Right renal pelvis (tissue), 4 donors: Measurements from ENCODE around the gene SWSAP1. TPM values are rescaled to one million over a fixed set of nuclear protein-coding genes. Genes with fewer than 3 reads are reported as not detected.
A peak's percentile ranks its signal among the peaks of the same experiment; 100 is the strongest.
"Not testable (repeated sequence)": the region's sequence is repeated elsewhere in the genome, so short reads cannot be mapped to it uniquely, and the experiment has no call there.

Source experiments
- DNase-seq, 4 donors: peaks; one replicate each; pipeline ENCODE4 v3.0.0-alpha.2; 2013; ENCODE audit warnings: low read depth in 4 of 4, low spot score in 3 of 4, missing footprints in 1 of 4
- polyA plus RNA-seq, 4 donors: library from polyadenylated mRNA; unstranded; fragments of 120-200 nt; gene quantifications; one replicate each; pipeline ENCODE4 v1.2.1, GENCODE V29; 2013; ENCODE audit not compliant: insufficient read length in 4 of 4

SWSAP1 gene
- polyA plus RNA-seq, 4 donors, result 2.7 to 4.0 (median 3.0) TPM

DNA sequence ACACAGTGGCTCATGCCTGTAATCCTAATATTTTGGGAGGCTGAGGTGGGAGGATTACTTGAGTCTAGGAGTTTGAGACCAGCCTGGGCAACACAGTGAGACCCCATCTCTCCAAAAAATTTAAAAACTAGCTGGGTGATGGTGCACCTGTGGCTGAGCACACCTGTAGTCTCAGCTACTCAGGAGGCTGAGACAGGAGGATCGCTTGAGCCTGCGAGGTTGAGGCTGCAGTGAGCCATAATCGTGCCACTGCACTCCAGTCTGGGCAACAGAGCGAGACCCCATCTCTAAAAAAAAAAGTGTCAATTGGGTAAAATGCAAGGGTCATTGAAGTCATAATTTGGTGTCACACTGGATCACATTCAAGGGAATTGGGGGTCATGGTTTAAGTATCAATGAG lies 20.4 kb upstream of the SWSAP1 start:
- not testable (repeated sequence) for DNase-seq

DNA sequence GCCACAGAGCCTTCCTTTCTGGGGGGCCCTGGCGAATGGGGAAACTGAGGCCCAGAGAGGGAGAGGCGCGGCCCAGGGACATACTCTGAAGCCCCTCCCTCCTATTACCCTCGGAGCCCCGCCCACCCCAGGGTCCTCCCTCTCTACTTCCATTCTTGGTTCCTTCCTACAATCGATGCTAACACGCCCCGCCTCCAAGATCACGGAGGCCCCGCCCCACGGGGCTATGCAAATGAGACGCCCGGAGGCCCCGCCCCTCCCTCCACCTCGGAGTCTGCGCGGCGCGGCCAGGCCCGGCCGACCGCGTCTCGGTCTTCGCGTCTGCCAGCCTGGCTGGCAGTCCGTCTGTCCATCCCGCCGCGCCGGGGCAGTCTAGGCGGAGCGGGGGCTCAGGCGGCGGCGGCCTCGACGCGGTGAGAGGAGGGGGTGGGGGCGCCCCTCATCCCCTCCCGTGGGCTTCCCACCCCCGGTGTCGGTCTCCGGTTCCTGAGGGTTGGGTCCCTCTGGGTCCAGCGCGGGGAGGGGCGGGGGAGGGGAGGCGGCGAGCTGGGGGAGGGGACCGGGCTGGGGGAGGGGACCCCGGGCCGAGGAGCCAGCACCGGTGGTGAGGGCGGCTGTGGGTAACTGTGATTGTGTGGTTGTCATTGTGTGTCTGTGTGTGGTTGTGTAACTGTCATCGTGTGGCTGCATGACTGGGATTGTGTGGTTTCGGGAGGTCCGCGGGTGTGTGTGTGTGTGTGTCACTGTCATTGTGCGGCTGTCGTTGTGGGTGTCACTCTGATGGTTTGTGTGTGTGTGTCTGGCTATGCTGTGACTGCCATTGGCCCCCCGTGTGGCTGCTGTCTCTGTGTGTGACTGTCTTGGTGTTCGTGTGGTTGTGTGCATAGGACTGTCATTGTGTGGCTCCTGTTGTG lies 19.0 kb upstream of the SWSAP1 start, which contains the start of gene PLPPR2:
Gene PLPPR2 (plus strand): TSS at position 273 of the 914 bp plus-strand sequence. CDS start 2,242 bp downstream, outside the sequence.
- peak in 3 of 4 donors; percentile 69 to 74 (median 73) for DNase-seq

DNA sequence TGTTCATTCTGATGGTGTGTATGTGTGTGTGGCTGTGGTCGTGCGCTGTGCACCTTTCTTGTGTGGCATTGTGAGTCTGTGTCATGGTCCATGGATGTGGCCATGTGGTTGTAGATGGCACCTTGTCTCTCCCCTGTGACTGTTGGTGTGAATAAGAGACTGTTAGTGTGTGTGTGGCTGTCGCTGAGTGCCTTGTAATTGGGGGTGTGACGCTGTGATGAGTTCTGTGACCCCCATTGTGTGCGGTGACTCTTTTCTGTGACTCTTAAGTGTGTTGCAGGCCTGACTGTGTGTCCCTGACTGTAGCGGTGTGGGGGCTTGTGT lies 18.4 kb upstream of the SWSAP1 start:
- no peak for DNase-seq

DNA sequence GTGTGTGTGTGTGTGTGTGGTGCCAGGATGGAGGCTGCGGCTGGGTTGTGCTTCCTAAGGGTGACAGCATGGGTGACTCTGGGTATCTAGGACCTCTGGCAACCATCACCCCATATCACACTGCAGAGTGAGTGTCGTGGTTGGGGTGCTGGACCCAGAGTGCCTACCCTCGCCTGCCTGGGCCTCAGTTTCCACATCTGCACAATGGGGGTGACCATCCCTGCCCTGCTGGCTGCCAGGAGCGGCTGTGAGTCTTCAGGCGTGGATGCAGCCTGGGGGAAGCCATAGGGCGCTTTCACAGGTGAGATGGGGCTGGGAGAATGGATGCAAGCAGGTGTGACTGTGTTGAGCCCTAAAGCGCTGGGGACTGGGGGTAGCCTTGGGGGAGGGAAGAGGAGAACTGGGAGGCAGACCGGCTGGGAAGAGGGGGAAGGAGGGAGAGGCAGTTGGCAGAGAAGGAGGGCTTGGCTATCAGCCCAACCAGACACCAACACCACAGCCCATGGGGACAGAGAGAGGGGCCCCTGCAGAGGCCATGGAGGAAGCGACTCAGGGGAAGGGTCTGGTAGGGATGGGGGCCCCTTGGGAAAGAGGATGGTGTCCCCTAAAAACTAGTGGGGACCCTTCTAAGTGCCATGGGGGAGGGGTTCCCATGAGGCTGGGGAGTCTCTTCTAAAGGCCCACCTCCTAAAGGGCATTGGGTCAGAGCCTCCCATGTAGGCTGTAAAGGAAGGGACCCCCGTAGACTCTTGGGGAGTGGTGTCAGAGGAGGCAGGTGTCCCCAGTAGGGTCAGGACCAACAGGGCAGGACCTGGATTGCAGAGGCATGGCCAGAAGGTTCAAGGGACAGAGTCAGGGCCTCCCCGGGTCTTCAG lies 17.6 kb upstream of the SWSAP1 start:
- no peak for DNase-seq

DNA sequence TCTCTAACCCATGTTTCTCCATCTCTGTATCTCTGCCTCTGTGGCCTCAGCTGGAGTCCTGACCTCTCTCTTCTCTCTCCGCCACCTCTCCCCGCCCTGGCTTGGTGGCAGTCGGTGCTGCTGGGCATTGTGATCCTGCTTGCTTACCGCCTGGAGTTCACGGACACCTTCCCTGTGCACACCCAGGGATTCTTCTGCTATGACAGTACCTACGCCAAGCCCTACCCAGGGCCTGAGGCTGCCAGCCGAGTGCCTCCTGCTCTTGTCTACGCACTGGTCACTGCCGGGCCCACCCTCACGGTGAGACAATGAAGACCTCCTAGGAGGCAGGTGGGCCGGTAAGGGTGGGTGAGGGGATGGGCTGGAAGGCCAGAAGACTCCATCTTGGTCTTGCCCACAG lies 15.0 kb upstream of the SWSAP1 start:
- DNase-seq, result no peak

DNA sequence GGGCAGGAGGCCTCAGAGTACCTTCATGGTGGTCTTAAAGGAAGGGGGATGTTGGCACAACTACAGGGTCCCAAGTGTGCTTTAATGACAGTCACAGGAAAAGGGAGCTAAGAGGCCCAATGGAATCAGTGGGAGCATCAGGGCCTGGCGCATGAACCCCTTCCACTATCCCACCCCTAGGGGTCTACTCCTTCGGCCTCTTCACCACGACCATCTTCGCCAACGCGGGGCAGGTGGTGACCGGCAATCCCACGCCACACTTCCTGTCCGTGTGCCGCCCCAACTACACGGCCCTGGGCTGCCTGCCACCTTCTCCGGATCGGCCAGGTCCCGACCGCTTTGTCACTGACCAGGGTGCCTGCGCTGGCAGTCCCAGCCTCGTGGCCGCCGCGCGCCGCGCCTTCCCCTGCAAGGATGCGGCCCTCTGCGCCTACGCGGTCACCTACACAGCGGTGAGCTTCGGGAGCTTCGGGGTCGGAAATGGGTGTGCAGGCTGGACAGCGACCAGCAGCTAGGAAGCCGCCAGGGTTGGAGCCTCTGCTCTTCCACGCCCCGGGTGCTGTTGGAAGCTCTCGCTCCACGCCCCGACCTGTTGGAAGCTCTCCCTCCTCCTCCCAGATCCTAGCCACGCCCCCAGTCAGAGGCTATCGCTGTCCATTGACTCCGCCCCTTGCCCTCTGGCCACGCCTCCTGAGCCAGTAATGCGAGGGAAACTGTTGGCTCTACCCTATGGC lies 13.3 kb upstream of the SWSAP1 start:
- peak in 1 of 4 donors; percentile 46 for DNase-seq

DNA sequence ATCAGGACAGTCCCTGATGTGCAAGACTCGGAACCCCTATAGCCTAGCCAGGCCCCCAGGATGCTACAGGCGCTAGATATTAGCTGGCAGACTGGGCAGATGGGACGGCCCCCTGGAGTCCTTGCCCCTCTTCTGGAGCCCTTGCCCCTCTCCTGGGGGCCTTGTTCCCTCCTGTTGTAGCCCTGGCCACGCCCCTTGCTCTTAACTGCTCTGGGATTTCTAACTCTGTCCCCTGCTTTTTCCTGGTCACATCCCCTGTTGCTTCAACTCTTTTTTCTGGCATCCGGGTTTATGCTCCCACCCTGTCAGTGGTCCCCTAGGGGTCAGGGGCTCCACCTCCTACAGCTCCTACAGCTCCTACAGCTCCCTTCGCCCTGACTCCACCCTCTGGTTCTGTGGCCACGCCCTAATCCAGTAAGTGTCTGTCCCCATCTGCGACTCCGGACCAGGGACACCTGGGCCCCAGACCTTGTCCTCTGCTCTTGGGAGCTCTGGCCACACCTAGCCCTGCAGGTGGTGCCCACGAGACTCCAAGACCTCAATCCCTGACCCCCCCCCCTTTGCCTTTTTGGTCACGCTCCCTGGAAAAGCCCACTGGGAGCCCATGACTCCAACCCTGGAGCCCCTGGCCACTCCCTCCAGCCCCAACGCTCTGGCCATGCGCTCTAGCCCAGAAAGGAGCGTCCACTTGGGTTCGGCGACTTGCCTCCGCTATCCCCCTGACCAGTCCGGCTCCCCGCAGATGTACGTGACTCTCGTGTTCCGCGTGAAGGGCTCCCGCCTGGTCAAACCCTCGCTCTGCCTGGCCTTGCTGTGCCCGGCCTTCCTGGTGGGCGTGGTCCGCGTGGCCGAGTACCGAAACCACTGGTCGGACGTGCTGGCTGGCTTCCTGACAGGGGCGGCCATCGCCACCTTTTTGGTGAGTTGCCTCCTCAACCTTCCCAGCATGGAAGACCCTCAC lies 12.4 kb upstream of the SWSAP1 start:
- no peak for DNase-seq

DNA sequence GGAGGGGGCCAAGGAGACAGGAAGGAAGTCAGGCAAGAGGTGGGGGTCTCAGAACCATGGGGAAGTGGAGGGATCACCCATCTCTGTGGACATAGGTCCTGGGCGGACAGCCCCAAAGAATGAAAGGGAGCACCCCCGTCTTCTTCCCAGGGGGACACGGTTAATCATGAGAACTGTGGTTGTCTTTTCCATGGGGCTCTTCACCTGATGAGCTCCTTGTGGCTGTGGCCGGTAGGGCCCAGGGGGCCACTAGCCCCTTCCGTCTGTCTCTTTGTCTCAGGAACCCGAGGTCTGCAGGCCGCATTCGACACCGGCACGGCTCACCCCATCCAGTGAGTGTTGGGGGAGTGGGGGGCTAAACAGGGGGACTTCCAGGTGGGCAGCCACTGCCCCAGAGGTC lies 10.6 kb upstream of the SWSAP1 start:
- no peak for DNase-seq

DNA sequence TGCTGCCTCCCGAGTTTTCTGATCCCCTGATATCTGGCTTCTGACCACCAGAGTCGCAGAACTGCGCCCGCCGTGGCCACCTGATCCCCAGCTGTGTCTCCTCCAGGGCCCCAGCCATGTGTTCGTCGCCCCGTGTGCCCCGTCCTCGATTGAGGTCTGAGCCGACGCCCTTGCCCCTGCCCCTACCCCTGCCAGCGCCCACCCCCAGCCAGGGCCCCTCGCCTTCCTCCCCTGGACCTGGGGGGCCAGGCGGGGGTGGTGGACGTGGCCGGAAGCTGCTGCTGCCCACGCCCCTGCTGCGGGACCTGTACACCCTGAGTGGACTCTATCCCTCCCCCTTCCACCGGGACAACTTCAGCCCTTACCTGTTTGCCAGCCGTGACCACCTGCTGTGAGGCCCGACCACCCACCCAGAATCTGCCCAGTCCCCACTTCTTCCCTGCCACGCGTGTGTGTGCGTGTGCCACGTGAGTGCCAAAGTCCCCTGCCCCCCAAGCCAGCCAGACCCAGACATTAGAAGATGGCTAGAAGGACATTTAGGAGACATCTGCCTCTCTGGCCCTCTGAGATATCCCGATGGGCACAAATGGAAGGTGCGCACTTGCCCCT lies 10.1 kb upstream of the SWSAP1 start:
- no peak for DNase-seq

DNA sequence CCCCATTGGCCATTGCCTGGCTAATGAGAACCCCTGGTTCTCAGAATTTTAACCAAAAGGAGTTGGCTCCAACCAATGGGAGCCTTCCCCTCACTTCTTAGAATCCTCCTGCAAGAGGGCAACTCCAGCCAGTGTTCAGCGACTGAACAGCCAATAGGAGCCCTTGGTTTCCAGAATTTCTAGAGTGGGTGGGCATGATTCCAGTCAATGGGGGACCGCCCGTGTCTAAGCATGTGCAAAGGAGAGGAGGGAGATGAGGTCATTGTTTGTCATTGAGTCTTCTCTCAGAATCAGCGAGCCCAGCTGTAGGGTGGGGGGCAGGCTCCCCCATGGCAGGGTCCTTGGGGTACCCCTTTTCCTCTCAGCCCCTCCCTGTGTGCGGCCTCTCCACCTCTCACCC lies 9.5 kb upstream of the SWSAP1 start:
- no peak for DNase-seq

DNA sequence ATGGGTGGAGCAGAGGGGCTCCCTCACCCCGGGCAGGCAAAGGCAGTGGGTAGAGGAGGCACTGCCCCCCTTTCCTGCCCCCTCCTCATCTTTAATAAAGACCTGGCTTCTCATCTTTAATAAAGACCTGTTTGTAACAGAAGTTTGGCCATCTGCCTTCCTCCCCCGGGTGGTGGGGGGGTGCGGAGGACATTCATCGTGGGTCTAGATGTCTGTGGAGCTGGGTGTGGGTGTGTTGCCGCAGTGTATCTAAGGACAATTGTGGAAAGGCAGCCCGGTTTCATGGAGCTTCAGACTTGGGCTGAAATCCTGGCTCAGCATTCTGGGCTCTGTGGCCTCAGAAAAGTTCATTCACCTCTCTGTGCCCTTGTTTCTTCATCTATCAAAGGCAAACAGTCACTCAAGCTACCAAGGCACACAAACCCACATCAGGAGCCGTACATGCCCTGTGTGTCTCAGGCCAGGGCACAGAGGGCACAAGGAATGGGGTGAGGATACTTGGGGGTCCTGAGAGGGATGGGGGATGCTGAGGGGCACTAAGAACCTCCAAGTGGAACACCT lies 8.8 kb upstream of the SWSAP1 start:
- no peak for DNase-seq

DNA sequence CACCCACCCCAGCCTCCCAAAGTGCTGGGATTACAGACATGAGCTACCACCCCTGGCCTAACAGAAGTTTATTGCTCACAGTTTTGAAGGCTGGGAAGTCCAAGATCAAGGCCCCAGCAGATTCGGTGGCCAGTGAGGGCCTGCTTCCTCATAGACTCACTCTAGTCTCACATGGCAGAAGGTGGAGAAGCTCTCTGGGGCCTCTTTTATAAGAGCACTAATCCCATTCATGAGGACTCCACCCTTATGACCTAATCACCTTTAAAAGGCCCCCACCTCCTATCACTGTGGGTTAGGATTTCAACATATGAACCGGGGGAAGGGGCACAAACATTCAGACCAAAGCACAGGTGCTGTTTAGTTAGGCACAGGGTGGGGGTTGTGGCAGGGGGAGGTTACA lies 6.9 kb upstream of the SWSAP1 start:
- no peak for DNase-seq

DNA sequence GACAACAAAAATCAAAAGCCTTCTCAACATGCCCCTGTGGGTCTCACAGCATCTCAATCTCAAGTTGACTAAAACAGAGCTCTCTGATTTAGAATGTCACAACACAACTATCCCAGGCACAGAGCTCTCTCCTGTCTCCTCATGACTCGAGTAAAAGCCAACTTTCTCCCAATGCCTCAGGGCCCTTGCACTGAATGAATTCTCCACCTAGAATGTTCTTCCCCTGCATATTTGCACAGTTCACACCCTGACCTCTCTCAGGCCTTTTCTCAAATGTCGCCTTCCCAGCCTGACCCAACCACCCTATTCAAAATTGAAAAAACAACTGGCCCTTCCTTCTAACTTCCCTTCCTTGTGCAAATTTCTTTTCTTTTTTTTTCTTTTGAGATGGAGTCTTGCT lies 3.7 kb upstream of the SWSAP1 start:
- DNase-seq, result no peak

DNA sequence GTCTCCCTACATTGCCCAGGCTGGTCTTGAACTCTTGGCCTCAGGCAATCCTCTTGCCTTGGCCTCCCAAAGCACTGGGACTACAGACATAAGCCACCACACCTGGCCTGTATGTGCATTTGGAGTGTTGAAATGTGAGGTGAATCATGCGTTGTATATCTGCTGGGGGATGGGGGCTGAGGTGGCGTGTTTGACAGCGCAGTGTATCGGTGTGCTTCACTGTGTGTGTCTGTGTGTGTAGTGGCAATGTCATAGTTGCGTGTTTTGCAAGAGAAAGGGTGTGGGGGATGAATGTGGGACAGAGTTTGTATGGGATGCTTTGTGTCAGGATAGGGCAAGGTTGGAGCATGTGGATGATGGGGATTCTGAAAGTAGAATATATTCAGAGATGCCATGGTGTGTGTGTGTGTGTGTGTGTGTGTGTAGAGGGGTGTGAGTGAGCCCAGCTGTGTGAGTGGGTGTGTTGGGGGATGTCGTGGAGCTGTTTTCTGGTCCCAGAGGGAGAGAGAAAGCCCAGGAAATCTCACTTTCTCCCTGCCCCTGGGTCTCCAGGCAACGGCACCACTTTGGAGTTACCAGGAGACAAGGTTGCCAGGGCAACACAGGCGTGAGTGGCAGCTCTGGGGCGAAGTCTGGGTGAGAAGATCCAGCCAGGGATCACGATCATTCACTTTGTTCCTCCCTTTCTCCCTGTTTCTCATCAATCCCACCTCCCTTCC lies 1.1 kb upstream of the SWSAP1 start:
- DNase-seq, result no peak

DNA sequence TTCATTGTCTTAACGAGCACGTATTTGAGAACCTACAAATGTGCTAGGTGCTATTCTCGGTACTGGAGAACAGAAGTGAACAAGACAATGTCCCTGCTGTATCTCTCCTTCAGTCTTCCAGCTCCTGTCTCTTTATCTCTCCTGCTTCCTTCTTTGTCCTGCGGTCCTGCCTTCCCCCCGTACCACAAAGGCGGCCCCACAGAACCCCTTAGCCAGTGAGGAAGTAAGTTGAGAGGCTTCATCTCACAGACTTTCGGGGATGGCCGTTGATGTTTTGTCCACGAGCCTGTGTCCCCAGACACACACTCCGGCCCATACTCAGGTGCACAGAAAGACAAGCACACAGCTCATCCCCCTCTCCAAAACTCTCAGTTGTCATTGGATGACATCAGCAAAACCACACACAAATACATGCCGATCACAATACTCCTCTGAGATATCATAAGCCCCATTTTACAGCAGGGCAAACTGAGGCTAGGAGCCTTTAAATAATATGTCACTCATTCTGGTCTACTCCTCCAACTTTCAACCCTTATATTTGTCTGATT lies 507 bp upstream of the SWSAP1 start:
- DNase-seq, result no peak

DNA sequence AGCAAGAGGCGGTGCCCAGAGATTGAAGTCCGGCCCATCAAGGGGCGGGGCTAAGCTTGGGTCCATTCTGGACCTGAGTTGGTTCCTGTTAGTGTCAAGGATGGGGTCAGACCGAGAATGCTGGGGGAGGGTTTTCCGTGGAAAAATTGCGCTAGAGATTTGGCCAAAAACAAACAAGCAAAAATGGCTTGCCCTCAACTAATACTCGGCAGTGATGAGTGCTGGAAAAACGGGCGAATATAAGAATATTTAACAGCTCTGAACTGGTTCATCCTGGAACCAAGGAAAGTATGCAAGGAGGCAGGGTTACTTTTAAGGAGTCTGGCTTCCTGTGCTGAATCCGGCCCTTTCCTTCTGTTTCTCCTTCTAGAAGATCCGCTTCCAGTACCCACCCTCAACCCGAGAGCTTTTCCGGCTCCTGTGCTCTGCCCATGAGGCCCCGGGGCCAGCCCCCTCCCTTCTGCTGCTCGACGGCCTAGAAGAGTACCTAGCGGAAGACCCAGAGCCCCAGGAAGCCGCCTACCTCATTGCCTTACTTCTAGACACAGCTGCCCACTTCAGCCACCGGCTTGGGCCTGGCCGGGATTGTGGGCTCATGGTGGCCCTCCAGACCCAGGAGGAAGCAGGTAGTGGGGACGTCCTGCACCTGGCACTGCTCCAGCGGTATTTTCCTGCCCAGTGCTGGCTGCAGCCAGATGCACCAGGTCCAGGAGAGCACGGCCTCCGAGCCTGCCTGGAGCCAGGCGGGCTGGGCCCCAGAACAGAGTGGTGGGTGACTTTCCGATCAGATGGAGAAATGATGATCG lies 880 bp downstream of the SWSAP1 start:
- DNase-seq, result no peak

DNA sequence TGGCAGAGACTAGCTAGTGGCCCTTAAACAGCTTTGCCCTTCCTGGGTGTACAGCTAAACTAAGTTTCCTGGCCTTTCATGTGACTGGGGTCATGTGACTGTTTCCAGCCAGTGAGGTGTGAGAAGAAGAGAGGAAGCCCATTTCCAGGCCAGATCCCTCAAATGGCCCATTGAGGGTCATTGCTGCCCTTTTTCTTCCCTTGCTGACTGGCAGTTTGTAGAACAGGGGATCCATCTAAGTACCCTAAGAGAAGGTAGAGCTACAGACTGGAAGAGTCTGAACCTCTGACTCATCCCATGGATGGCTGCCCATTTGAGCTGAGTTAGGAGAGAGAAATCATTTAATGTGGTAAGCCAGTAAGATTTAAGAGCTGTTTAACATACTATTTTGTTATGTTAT lies 2.8 kb downstream of the SWSAP1 start:
- no peak for DNase-seq
